Uterus (tissue), 2 donors: ENCODE measurements around the gene LMNTD1.
"Not testable (repeated sequence)": the region's sequence is repeated elsewhere in the genome, so short reads cannot be mapped to it uniquely, and the experiment has no call there.

ENCODE experiments used
- CTCF ChIP-seq, 4 experiments: fragments of 200-600 bp in 2 of 4; fragments of 450-650 bp in 2 of 4; sonication (generic) in 2 of 4; IDR thresholded peaks; one replicate each; pipeline ENCODE4 v1.5.1; 2016 to 2019; ENCODE audit warnings: antibody characterized with exemption in 4 of 4, mild to moderate bottlenecking in 2 of 4, moderate library complexity in 1 of 4
- POLR2A ChIP-seq, 2 donors: fragments of 450-650 bp; IDR thresholded peaks; one replicate each; pipeline ENCODE4 v1.6.1; 2016; ENCODE audit warnings: antibody characterized with exemption in 2 of 2, mild to moderate bottlenecking in 1 of 2, moderate library complexity in 1 of 2

- TF ChIP-seq POLR2A, CTCF (IDR thresholded peaks at IDR 0.05): not testable (repeated sequence)
Measured at GRCh38 chr12:25426821-25427220, 126.3 kb downstream of the LMNTD1 start.
